GM13977 (cell line): ENCODE measurements around the gene GATAD1.

Experiments
- DNase-seq: peaks from one replicate; pipeline ENCODE4 v3.0.0; 2012; ENCODE audit warnings: low spot score
- CTCF ChIP-seq: IDR thresholded peaks from 2 replicates; pipeline ENCODE4 v1.5.1; 2012; ENCODE audit warnings: mild to moderate bottlenecking, control low read depth; ENCODE audit not compliant: insufficient read depth; ENCODE audit errors: extremely low read depth, missing control alignments
- in situ Hi-C: fragments of 300-500 bp; cut with MboI; formaldehyde crosslinking; loops from one replicate; pipeline ENCODE4 v1.12.0; 2022; ENCODE audit warnings: low sequenced_read_pairs, low pct_unique_long_range_greater_than_20kb, mixed read lengths, inconsistent platforms; ENCODE audit not compliant: unreplicated experiment

Gene GATAD1

GRCh38 chr7:92503767-92504166, 56.5 kb downstream of the GATAD1 start:
- in situ Hi-C loops = no loop called here
- TF ChIP-seq CTCF = no peak
- no peak for DNase-seq

GRCh38 chr7:92504563-92504962, 57.3 kb downstream of the GATAD1 start:
- in situ Hi-C loops = no loop called here
- no peak for TF ChIP-seq CTCF
- DNase-seq = no peak

- TF ChIP-seq CTCF = no peak
- in situ Hi-C loops = no loop called here
- DNase-seq = no peak
Observed at GRCh38 chr7:92506363-92506762, 59.1 kb downstream of the GATAD1 start.

- no peak for TF ChIP-seq CTCF
- in situ Hi-C loops = no loop called here
- no peak for DNase-seq
Observed at GRCh38 chr7:92508946-92509345, 61.7 kb downstream of the GATAD1 start.
